DND-41 (cell line): ENCODE data around the gene ACTR6.

ENCODE experiments used
- ATAC-seq: fragments of 200-7000 bp; cut with Tn5 transposase; 3 replicates; pipeline ENCODE4 v1.9.1; 2021; ENCODE audit warnings: low read depth; ENCODE audit not compliant: insufficient read depth
- DNase-seq: peaks from one replicate; pipeline ENCODE4 v3.0.0-alpha.2; 2020
- H2AFZ ChIP-seq: 2 replicates; pipeline ENCODE4 v1.6.0; 2012; ENCODE audit warnings: low read depth, low read length
- H3K27ac ChIP-seq: 2 replicates; pipeline ENCODE4 v1.5.1; 2012; ENCODE audit warnings: low read length, inconsistent platforms
- H3K27me3 ChIP-seq: fragments of 200-600 bp; sonication (generic); 2 replicates; pipeline ENCODE4 v1.6.0; 2012; ENCODE audit warnings: low read length, mild to moderate bottlenecking, inconsistent platforms; ENCODE audit not compliant: insufficient read depth, poor library complexity
- H3K36me3 ChIP-seq: 2 replicates; pipeline ENCODE4 v1.5.1; 2012; ENCODE audit warnings: low read length, inconsistent platforms; ENCODE audit not compliant: insufficient read depth
- H3K4me1 ChIP-seq: 2 replicates; pipeline ENCODE4 v1.5.1; 2012; ENCODE audit warnings: mild to moderate bottlenecking, low read length; ENCODE audit not compliant: insufficient read depth
- H3K4me2 ChIP-seq: 2 replicates; pipeline ENCODE4 v1.6.0; 2012; ENCODE audit warnings: mild to moderate bottlenecking, moderate library complexity, low read length, inconsistent platforms; ENCODE audit not compliant: insufficient read depth
- H3K4me3 ChIP-seq, 2 experiments: fragments of 200-600 bp in 1 of 2; shearing (Covaris generic) in 1 of 2; 2 replicates each; pipeline ENCODE4 v1.5.1; 2012 to 2016; ENCODE audit warnings: inconsistent platforms in 2 of 2, low read length in 2 of 2, mild to moderate bottlenecking in 2 of 2, low read depth in 1 of 2, moderate library complexity in 1 of 2
- H3K79me2 ChIP-seq: 2 replicates; pipeline ENCODE4 v1.6.0; 2012; ENCODE audit warnings: low read length, inconsistent platforms; ENCODE audit not compliant: insufficient read depth
- H3K9ac ChIP-seq: 2 replicates; pipeline ENCODE4 v1.6.0; 2012; ENCODE audit warnings: low read depth, mild to moderate bottlenecking, inconsistent platforms, low read length, moderate library complexity
- H3K9me3 ChIP-seq: 2 replicates; pipeline ENCODE4 v1.5.1; 2012; ENCODE audit warnings: low read length, moderate library complexity, mild to moderate bottlenecking, inconsistent platforms; ENCODE audit not compliant: insufficient read depth, severe bottlenecking
- H4K20me1 ChIP-seq: 2 replicates; pipeline ENCODE4 v1.6.0; 2012; ENCODE audit warnings: low read length; ENCODE audit not compliant: insufficient read depth
- EZH2 ChIP-seq: IDR thresholded peaks from 3 replicates; pipeline ENCODE4 v1.6.1; 2012; ENCODE audit warnings: borderline replicate concordance, low read depth, mild to moderate bottlenecking, moderate library complexity, low read length, inconsistent platforms; ENCODE audit not compliant: severe bottlenecking
- TF ChIP-seq, protein P1 (sequence below): IDR thresholded peaks from 2 replicates; pipeline ENCODE4 v1.5.1; 2012; ENCODE audit warnings: borderline replicate concordance, low read length, moderate library complexity, mild to moderate bottlenecking; ENCODE audit not compliant: poor library complexity, severe bottlenecking; ENCODE audit errors: extremely low read depth

ACTR6 gene

DNA sequence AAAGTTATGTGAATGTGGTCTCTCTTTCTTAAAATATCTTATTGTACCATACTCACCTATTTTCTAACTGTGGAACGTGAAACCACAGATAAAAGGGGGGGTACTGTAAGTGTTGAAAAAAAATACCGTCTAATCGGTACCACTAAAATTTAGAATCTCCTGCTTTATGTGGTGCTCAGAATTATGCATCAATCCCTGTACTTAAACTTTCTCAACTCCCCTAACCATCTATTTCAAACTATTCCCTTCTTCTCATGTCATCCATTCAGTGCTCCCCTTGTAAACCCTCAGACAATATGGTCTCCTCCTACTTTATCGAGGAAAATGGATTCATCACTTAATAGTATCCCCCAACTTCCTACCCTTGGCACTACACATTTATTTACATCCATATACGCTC is 42.5 kb downstream of the ACTR6 start:
- Histone ChIP-seq H4K20me1 (no peaks in the 10 kb centered on the region), H3K4me2 (no peak overlapping the region), H3K27me3 (no peaks in the 10 kb centered on the region), H3K27ac (no peak overlapping the region), H2AFZ (no peak overlapping the region), H3K9ac (no peak overlapping the region), H3K4me1 (no peaks in the 10 kb centered on the region), H3K79me2 (no peaks in the 10 kb centered on the region), H3K9me3 (no peaks in the 10 kb centered on the region), H3K4me3 (no peak overlapping the region), H3K36me3 (no peaks in the 10 kb centered on the region)
- no peak for ATAC-seq
- TF ChIP-seq, protein P1, sequence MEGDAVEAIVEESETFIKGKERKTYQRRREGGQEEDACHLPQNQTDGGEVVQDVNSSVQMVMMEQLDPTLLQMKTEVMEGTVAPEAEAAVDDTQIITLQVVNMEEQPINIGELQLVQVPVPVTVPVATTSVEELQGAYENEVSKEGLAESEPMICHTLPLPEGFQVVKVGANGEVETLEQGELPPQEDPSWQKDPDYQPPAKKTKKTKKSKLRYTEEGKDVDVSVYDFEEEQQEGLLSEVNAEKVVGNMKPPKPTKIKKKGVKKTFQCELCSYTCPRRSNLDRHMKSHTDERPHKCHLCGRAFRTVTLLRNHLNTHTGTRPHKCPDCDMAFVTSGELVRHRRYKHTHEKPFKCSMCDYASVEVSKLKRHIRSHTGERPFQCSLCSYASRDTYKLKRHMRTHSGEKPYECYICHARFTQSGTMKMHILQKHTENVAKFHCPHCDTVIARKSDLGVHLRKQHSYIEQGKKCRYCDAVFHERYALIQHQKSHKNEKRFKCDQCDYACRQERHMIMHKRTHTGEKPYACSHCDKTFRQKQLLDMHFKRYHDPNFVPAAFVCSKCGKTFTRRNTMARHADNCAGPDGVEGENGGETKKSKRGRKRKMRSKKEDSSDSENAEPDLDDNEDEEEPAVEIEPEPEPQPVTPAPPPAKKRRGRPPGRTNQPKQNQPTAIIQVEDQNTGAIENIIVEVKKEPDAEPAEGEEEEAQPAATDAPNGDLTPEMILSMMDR, result no peak
- TF ChIP-seq EZH2, result no peak
- no peak for DNase-seq

DNA sequence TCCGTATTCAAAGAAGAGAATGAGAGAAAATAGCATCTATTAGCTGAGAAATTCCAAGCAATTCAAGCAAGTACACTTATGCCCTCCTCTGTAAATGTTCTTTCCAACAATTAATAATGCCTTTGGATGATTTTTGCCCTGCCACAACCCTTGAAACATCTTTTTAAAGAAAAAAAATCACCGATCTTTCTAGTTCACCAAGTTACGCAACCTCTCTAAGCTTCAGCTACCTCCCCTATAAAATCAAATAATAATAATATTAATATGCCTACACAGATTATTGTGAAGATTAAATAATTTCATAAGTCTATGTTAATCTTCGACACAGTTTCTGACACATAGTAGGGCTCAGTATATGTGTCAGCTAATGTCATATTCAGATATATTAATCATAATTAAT is 47.1 kb downstream of the ACTR6 start:
- no peak for ATAC-seq

GRCh38 chr12:100248886-100249285 is 48.3 kb downstream of the ACTR6 start:
- no peak for ATAC-seq
- Histone ChIP-seq H3K4me3 (no peak overlapping the region), H4K20me1 (no peaks in the 10 kb centered on the region), H3K4me1 (no peaks in the 10 kb centered on the region), H3K9me3 (no peaks in the 10 kb centered on the region), H2AFZ (no peak overlapping the region), H3K4me2 (no peak overlapping the region), H3K27ac (no peak overlapping the region), H3K36me3 (no peaks in the 10 kb centered on the region), H3K9ac (no peak overlapping the region), H3K79me2 (no peaks in the 10 kb centered on the region), H3K27me3 (no peaks in the 10 kb centered on the region)
- no peak for TF ChIP-seq EZH2
- TF ChIP-seq, protein P1, result no peak
- DNase-seq, result no peak

More for the DNA sequence above, 47.1 kb downstream of the ACTR6 start:
- H3K27ac ChIP-seq, result no peak overlapping the region
- TF ChIP-seq, protein P1, result no peak
- no peak for TF ChIP-seq EZH2
- no peak for DNase-seq
- no peaks in the 10 kb centered on the region for H3K9me3 ChIP-seq
- H2AFZ ChIP-seq, result no peak overlapping the region
- no peaks in the 10 kb centered on the region for H3K27me3 ChIP-seq
- no peaks in the 10 kb centered on the region for H4K20me1 ChIP-seq
- H3K79me2 ChIP-seq, result no peaks in the 10 kb centered on the region
- H3K4me3 ChIP-seq, result no peak overlapping the region
- no peaks in the 10 kb centered on the region for H3K36me3 ChIP-seq
- H3K9ac ChIP-seq, result no peak overlapping the region
- no peaks in the 10 kb centered on the region for H3K4me1 ChIP-seq
- H3K4me2 ChIP-seq, result no peak overlapping the region

DNA sequence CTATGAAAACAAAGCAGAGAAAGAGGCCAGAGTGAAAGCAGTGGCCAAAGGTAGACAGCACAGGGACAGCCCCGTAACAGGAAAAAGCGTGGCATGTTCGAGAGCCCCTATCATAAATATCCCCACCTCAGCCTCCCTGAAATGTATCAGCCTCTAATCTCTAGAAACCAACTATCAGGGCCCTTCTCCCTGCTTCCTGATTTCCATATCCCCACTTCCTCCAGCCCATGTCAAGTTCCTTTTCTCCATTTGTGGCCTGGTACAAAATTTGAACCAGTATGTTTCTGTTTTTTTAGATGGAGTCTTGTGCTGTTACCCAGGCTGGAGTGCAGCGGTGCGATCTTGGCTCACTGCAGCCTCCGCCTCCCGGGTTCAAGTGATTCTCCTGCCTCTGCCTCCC is 49.3 kb downstream of the ACTR6 start:
- DNase-seq, result no peak
- H3K4me2 ChIP-seq, result no peak overlapping the region

More for the DNA sequence above, 49.3 kb downstream of the ACTR6 start:
- Histone ChIP-seq H3K9ac (no peak overlapping the region), H3K4me1 (no peaks in the 10 kb centered on the region), H3K27ac (no peak overlapping the region), H3K9me3 (no peaks in the 10 kb centered on the region), H3K4me3 (no peak overlapping the region), H2AFZ (no peak overlapping the region), H3K36me3 (no peaks in the 10 kb centered on the region), H3K79me2 (no peaks in the 10 kb centered on the region), H4K20me1 (no peaks in the 10 kb centered on the region), H3K27me3 (no peaks in the 10 kb centered on the region)
- no peak for ATAC-seq
- no peak for TF ChIP-seq EZH2
- TF ChIP-seq, protein P1, result no peak
